SH-SY5Y (cell line): Measurements from ENCODE around the gene COQ10B.

ENCODE experiments used
- GATA2 ChIP-seq: IDR thresholded peaks from 2 replicates; pipeline ENCODE4 v1.6.1; 2011; ENCODE audit warnings: mild to moderate bottlenecking, low read depth, low read length
- GATA3 ChIP-seq: IDR thresholded peaks from 2 replicates; pipeline ENCODE4 v1.6.1; 2011; ENCODE audit warnings: low read depth, mild to moderate bottlenecking, low read length, moderate library complexity

DNA sequence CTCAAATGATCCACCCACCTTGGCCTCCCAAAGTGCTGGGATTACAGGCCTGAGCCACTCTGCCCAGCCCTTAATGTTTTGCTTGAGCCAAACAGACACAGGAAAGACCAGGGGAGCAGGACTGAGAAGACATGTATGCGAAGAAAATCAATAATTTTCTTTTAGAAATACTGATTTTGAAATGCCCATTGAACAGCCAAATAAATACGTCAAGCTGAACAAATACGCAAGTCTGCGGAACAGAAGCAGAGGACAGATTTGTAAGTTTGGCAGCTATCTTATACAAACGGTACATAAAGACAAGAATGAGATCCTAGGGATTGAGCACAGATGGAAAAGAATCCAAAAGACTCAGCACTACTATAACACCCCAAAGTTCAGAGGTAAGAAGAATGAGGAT is 39.3 kb upstream of the COQ10B start:
- TF ChIP-seq GATA2 (no peak), GATA3 (no peak)
